HepG2 (cell line): ENCODE results near the gene RSL1D1. TPM values are rescaled to one million over a fixed set of nuclear protein-coding genes. Genes with fewer than 3 reads are reported as not detected.

Source experiments
- EED ChIP-seq: sonication (generic); formaldehyde crosslinking; IDR thresholded peaks from 2 replicates; pipeline ENCODE4 v1.5.0; 2020; ENCODE audit warnings: mild to moderate bottlenecking, missing genetic modification reagents
- FOXJ3 ChIP-seq: sonication (generic); formaldehyde crosslinking; IDR thresholded peaks from 2 replicates; pipeline ENCODE4 v1.4.0; 2020; ENCODE audit warnings: missing genetic modification reagents, mild to moderate bottlenecking, borderline replicate concordance
- HMG20A ChIP-seq: IDR thresholded peaks from 2 replicates; pipeline ENCODE4 v1.6.1; 2016; ENCODE audit warnings: borderline replicate concordance
- MED1 ChIP-seq: sonication (generic); formaldehyde crosslinking; IDR thresholded peaks from 2 replicates; pipeline ENCODE4 v1.4.0; 2020; ENCODE audit warnings: missing genetic modification reagents
- MIXL1 ChIP-seq: IDR thresholded peaks from 2 replicates; pipeline ENCODE4 v1.6.1; 2016
- MTF1 ChIP-seq: sonication (generic); formaldehyde crosslinking; IDR thresholded peaks from 2 replicates; pipeline ENCODE4 v1.5.0; 2020; ENCODE audit warnings: missing genetic modification reagents
- NFYC ChIP-seq: IDR thresholded peaks from 2 replicates; pipeline ENCODE4 v1.6.1; 2016; ENCODE audit warnings: missing genetic modification reagents, missing compliant biosample characterization
- PTBP1 ChIP-seq: fragments of 200-400 bp; formaldehyde crosslinking; IDR thresholded peaks from 2 replicates; pipeline ENCODE4 v1.6.1; 2018; ENCODE audit warnings: low read length, low read depth; ENCODE audit not compliant: poor library complexity, severe bottlenecking
- SP1 ChIP-seq, 2 experiments: fragments of 450-650 bp in 1 of 2; sonication (generic) in 1 of 2; formaldehyde crosslinking in 1 of 2; IDR thresholded peaks; 2 replicates each; pipeline versions ENCODE4 v1.4.0 to v1.6.1; 2016 to 2020; ENCODE audit warnings: missing genetic modification reagents in 1 of 2
- YY1 ChIP-seq: IDR thresholded peaks from 2 replicates; pipeline ENCODE4 v1.6.1; 2011; ENCODE audit warnings: low read length, low read depth, moderate library complexity, mild to moderate bottlenecking; ENCODE audit not compliant: insufficient read depth, insufficient replicate concordance
- ZNF17 ChIP-seq: sonication (generic); formaldehyde crosslinking; IDR thresholded peaks from 2 replicates; pipeline ENCODE4 v1.5.0; 2020; ENCODE audit warnings: mild to moderate bottlenecking, missing genetic modification reagents
- ZNF224 ChIP-seq: sonication (generic); formaldehyde crosslinking; IDR thresholded peaks from 2 replicates; pipeline ENCODE4 v1.5.0; 2020; ENCODE audit warnings: mild to moderate bottlenecking, missing genetic modification reagents
- ZNF256 ChIP-seq: sonication (generic); formaldehyde crosslinking; conservative IDR thresholded peaks from 2 replicates; pipeline ENCODE4 v1.4.0; 2020; ENCODE audit warnings: missing genetic modification reagents
- ZNF263 ChIP-seq: sonication (generic); formaldehyde crosslinking; IDR thresholded peaks from 2 replicates; pipeline ENCODE4 v1.4.0; 2020; ENCODE audit warnings: missing genetic modification reagents
- ZNF446 ChIP-seq: sonication (generic); formaldehyde crosslinking; IDR thresholded peaks from 2 replicates; pipeline ENCODE4 v1.5.0; 2020; ENCODE audit warnings: mild to moderate bottlenecking, missing genetic modification reagents
- ZNF703 ChIP-seq: sonication (generic); formaldehyde crosslinking; IDR thresholded peaks from 2 replicates; pipeline ENCODE4 v1.5.1; 2020; ENCODE audit warnings: missing genetic modification reagents, mild to moderate bottlenecking, moderate library complexity, borderline replicate concordance
- polyA plus RNA-seq, 8 experiments: library from polyadenylated mRNA; depleted of rRNA in 3 of 8; stranded (reverse) in 7 of 8; unstranded in 1 of 8; fragments of >200 nt; fragmentation: Illumina TruSeq in 4 of 8; extraction: Trizol in 4 of 8; gene quantifications; 2 replicates each; pipeline versions ENCODE4 v1.2.1 to v1.2.3, GENCODE V29; 2011 to 2016; ENCODE audit warnings: low read depth in 4 of 8, missing spikeins in 1 of 8, mixed read lengths in 1 of 8; ENCODE audit not compliant: insufficient read depth in 1 of 8
- total RNA-seq, 5 experiments: library from RNA; depleted of rRNA; stranded (reverse); fragments of >200 nt; fragmentation: Illumina TruSeq; extraction: Trizol; gene quantifications; 2 replicates each; pipeline ENCODE4 v1.2.3, GENCODE V29; 2016; ENCODE audit warnings: low read depth in 1 of 5
- TF ChIP-seq, protein P1 (sequence below): sonication (generic); formaldehyde crosslinking; IDR thresholded peaks from 2 replicates; pipeline ENCODE4 v1.5.0; 2020; ENCODE audit warnings: mild to moderate bottlenecking, missing genetic modification reagents, borderline replicate concordance
- TF ChIP-seq, protein P2 (sequence below): sonication (generic); formaldehyde crosslinking; IDR thresholded peaks from 2 replicates; pipeline ENCODE4 v1.4.0; 2020; ENCODE audit warnings: missing genetic modification reagents, mild to moderate bottlenecking, borderline replicate concordance
- TF ChIP-seq, protein P3 (sequence below): sonication (generic); formaldehyde crosslinking; conservative IDR thresholded peaks from 2 replicates; pipeline ENCODE4 v1.5.0; 2020; ENCODE audit warnings: missing genetic modification reagents

Gene RSL1D1
- total and polyA plus RNA-seq, 2 of the 13 experiments (the other 11 are each of a cell fraction or from before 2014, with no cell fraction given): 187 to 343 TPM

DNA sequence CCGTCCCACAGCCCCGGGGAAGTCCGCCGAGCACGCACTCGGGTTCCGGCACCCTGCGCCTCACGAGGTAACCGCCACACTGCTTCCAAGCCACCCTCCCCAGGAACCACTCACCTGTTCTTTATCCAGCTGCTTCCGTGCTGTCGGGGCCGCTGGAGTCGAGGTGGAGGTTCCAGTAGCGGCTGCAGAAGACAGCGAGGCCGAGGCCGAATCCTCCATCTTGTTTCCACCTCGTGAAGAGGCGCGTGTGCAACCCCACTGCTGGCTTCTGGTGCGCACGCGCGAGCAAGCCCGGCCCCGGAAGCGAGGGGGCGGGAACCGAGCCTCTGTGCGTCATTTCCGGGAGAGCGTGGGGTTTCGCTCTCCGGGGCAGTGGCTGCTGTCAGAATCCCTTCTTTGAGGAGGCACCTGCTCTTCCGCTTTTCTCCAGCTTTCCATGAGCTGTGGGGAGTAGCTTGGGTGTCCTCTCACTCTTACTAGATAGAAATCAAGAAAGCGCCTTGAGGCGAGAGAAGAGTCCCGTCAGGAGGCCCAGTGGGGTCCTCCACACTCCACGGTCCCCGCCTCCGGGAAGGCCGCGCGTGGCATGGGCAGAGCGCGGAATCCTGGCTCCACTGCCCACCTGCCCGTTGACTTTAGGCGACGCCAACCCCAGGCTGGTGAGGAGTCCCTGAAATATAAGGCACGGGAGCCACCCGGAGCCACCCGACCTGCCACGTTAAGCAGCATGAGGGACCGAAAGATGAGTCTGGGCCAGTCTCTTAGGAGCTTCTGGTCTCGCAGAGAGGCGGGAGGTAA is at the start of gene RSL1D1 (continued):
- peak; percentile 45 for TF ChIP-seq ZNF263
- TF ChIP-seq NFYC (CRISPR knock-in tag): peak; percentile 44
- peak; percentile 86 for TF ChIP-seq MIXL1 (CRISPR knock-in tag)
- TF ChIP-seq ZNF446: peak; percentile 98; the same call in 1 of the 2 replicates
- TF ChIP-seq YY1: peak; percentile 98
- TF ChIP-seq MTF1 (CRISPR knock-in tag): peak; percentile 99
- TF ChIP-seq ZNF256: 0 out of 2 replicates have a peak, but pooled peaks have one; percentile 73
- TF ChIP-seq EED (CRISPR knock-in tag): peak; percentile 64; the same call in 1 of the 2 replicates
- no peak for TF ChIP-seq SP1 (IDR thresholded peaks at IDR 0.05)
- peak; percentile 93 for TF ChIP-seq SP1 (CRISPR knock-in tag; IDR thresholded peaks at IDR 0.05)
- TF ChIP-seq ZNF17: no peak
- TF ChIP-seq MED1 (CRISPR knock-in tag): peak; percentile 73
- peak; percentile 28 for TF ChIP-seq HMG20A (CRISPR knock-in tag)
- TF ChIP-seq ZNF224: peak; percentile 80; the same call in 1 of the 2 replicates
- TF ChIP-seq, protein P1, sequence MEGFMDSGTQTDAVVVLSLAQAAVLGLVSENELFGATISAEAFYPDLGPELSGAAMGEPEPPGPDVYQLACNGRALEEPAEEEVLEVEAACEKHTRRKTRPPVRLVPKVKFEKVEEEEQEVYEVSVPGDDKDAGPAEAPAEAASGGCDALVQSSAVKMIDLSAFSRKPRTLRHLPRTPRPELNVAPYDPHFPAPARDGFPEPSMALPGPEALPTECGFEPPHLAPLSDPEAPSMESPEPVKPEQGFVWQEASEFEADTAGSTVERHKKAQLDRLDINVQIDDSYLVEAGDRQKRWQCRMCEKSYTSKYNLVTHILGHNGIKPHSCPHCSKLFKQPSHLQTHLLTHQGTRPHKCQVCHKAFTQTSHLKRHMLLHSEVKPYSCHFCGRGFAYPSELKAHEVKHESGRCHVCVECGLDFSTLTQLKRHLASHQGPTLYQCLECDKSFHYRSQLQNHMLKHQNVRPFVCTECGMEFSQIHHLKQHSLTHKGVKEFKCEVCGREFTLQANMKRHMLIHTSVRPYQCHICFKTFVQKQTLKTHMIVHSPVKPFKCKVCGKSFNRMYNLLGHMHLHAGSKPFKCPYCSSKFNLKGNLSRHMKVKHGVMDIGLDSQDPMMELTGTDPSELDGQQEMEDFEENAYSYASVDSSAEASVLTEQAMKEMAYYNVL: peak; percentile 77
- TF ChIP-seq, protein P2, sequence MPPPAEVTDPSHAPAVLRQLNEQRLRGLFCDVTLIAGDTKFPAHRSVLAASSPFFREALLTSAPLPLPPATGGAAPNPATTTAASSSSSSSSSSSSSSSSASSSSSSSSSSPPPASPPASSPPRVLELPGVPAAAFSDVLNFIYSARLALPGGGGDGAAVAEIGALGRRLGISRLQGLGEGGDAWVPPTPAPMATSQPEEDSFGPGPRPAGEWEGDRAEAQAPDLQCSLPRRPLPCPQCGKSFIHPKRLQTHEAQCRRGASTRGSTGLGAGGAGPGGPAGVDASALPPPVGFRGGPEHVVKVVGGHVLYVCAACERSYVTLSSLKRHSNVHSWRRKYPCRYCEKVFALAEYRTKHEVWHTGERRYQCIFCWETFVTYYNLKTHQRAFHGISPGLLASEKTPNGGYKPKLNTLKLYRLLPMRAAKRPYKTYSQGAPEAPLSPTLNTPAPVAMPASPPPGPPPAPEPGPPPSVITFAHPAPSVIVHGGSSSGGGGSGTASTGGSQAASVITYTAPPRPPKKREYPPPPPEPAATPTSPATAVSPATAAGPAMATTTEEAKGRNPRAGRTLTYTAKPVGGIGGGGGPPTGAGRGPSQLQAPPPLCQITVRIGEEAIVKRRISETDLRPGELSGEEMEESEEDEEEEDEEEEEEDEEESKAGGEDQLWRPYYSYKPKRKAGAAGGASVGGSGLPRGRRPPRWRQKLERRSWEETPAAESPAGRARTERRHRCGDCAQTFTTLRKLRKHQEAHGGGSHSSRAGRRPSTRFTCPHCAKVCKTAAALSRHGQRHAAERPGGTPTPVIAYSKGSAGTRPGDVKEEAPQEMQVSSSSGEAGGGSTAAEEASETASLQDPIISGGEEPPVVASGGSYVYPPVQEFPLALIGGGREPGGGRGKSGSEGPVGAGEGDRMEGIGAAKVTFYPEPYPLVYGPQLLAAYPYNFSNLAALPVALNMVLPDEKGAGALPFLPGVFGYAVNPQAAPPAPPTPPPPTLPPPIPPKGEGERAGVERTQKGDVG: peak; percentile 69; the same call in 1 of the 2 replicates
- TF ChIP-seq FOXJ3: peak; percentile 71
- peak; percentile 62 for TF ChIP-seq PTBP1
- peak; percentile 54; the same call in 1 of the 2 replicates for TF ChIP-seq ZNF703 (CRISPR knock-in tag)
- TF ChIP-seq, protein P3, sequence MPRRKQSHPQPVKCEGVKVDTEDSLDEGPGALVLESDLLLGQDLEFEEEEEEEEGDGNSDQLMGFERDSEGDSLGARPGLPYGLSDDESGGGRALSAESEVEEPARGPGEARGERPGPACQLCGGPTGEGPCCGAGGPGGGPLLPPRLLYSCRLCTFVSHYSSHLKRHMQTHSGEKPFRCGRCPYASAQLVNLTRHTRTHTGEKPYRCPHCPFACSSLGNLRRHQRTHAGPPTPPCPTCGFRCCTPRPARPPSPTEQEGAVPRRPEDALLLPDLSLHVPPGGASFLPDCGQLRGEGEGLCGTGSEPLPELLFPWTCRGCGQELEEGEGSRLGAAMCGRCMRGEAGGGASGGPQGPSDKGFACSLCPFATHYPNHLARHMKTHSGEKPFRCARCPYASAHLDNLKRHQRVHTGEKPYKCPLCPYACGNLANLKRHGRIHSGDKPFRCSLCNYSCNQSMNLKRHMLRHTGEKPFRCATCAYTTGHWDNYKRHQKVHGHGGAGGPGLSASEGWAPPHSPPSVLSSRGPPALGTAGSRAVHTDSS (CRISPR knock-in tag): no peak
